ENCODE measurements around the gene KCNJ11.
"Not testable (repeated sequence)": the region's sequence is repeated elsewhere in the genome, so short reads cannot be mapped to it uniquely, and the experiment has no call there.

Gene KCNJ11

GRCh38 chr11:17388609-17389210 lies at the start of gene KCNJ11:
Gene KCNJ11 (minus strand): TSS chr11:17388659. CDS start chr11:17388091, 568 bp downstream.
- DNase-seq, result no peak

DNA sequence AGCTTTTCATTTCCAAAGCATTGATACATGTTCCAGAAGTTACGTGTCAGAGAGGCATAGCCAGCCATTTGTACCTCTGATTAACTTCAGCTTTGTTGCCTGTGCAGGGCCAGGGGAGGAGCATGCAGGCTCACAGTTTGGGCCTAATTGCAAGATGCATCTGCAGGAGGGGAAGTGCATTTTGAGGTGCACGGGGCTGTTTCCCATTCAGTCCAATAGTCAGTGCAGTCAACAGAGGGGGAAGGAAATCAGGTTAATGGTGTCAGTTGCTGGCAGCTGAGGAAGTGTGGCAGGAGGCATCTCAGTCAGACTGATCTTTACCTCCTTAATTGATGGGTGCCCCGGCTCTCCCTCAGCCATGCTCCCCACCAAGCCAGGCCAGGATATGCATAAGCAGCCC lies 48.9 kb upstream of the KCNJ11 start:
- DNase-seq, result no peak

GRCh38 chr11:17434108-17434507 lies 45.6 kb upstream of the KCNJ11 start:
- DNase-seq, result no peak

- DNase-seq, result no peak
Measured at GRCh38 chr11:17432002-17432401, 43.5 kb upstream of the KCNJ11 start.

GRCh38 chr11:17431139-17431538 lies 42.7 kb upstream of the KCNJ11 start:
- no peak for DNase-seq

- no peak for DNase-seq
Measured at GRCh38 chr11:17430616-17431015, 42.2 kb upstream of the KCNJ11 start.

DNA sequence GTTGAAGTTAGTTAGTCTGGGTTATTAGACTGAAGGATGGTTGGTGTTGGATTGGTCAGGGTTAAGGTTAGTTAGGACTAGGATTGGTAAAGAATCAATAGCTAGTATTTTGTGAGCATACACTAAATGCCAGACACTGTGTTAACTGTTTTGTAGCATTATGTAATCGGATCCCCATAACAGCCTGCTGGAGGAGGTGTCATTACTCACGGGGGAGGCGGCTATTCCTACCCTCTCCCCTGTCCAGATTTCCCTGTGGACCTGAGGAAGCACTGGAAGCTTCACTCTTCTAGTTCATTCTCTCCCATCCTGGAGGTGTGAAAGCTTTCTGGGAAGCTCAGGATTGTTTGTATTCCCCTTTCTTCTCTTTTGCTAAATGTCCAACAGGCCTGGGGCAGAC lies 40.5 kb upstream of the KCNJ11 start:
- no peak for DNase-seq

DNA sequence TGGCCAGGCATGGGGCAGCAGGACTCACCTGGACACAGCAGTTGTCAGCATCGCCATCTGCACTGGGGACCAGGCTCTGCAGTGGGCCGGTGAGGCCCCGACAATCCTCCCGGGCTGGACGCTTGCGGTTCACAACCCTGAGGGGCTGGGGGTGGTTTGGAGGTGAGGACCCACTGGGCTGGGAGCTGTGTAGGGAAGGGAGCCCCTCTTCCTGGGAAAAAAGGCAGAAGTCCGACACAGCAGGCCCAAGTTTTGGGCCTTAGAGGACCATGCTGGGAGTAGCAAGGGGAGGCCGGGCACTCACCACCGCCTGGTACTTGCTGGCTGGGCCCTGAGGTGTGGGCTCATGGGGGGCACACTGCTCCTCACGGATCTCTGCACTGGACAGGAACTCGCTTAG lies 39.8 kb upstream of the KCNJ11 start:
- no peak for DNase-seq

DNA sequence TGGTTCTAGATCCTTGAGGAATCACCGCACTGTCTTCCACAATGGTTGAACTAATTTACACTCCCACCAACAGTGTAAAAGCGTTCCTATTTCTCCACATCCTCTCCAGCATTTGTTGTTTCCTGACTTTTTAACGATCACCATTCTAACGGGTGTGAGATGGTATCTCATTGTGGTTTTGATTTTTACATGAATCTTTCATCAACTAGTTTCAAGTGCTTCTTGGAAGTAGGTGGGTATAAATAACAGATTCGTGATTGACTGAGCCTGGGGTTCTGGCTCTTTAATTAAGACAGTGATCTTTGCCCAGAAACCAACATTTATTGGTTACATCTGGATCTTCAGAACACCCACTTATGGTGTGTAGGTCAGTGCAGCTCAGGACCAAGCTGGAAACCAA lies 37.8 kb upstream of the KCNJ11 start:
- not testable (repeated sequence) for DNase-seq

GRCh38 chr11:17423533-17424310 lies 35.3 kb upstream of the KCNJ11 start:
- DNase-seq, result no peak

DNA sequence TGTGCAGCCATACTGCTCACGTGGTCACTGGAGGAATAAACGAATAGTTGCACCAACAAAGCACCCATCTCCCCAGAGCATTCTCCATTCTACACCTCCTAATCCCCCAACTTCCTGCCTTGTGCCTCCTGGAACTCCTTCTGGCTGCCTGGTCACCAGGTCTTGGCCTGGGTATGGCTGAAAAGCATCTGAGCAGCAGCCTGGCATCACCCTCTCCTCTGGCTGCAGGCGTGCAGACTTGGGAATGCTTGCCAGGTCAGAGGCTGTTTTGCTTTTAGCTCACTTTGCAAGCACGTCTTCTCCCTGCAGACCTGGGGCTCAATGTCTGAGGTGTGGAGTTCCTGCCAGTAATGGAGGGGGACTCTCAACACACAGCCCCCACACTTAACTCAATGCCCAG lies 33.3 kb upstream of the KCNJ11 start:
- DNase-seq, result no peak

DNA sequence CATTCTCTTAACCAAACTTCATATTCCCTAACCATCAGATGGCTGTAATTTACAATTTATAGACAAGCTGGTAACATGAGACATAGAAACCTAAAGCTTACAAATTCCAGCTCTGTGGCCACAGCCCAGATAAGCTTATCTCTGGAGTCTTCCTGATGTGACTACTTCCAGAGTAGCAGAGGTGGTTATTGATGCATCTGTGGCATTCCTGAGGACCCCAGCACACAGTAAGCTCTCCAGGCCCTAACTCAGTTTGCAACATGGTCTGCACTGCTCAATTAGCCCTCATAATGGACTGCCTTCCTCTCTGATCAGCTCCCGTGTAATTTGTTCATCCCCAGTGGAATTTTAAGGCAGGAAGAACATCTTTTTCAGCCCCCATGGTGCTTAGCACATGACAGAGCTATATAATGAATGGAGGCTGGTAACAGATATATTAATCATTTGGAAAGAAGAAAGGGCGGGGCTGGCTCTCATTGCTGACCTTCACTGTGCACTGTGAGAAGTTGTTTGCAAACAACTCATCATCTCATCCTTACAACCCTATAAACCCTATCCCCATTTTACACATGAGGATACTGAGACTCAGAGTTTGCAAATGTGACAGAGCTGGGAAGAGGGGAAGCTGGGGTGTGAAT lies 30.1 kb upstream of the KCNJ11 start:
- no peak for DNase-seq

DNA sequence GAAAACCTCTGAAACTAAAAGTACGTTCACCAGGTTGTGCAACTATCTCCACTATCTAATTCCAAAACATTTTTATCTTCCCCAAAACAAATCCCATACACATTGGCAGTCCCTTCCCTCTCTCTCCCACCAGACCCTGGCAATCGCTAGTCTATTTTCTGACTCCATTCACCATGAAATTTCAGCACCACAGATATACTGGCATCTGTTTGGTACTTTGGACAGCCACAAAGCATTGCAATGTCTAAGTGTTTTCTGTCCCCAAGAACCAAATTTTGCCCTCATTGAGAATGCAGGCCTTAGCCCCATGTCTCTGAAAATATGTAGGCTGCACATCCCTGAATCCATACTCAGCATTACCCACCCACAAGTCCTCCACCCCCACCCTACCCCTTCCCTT lies 28.0 kb upstream of the KCNJ11 start:
- no peak for DNase-seq

DNA sequence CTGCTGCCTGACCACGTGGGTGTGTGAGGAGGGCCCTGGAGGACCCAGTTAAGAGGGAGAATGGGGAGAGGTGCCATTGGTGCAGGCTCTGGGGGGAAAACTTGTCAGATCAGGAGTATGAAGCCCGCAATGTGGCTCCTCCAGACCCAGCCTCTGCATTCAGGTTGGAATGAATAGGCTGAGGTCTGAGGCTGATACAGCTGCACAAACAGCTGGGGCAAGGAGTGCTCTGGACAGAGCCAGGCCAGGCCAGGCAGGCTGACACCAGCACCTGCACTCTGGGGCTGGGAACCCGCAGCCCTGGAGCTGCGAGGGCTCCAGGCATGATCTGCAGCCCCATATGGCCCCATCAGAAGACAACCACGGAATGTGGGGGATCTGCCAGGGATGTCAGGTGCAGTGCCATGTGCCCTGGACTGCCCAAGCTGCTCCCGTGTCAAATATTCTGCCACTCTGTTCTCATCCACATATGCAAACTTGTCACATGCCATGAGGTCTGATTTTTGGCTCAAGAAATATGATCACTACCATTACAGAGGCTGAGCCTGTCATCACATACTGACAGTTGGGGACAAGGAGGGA lies 27.2 kb upstream of the KCNJ11 start:
- DNase-seq, result no peak

DNA sequence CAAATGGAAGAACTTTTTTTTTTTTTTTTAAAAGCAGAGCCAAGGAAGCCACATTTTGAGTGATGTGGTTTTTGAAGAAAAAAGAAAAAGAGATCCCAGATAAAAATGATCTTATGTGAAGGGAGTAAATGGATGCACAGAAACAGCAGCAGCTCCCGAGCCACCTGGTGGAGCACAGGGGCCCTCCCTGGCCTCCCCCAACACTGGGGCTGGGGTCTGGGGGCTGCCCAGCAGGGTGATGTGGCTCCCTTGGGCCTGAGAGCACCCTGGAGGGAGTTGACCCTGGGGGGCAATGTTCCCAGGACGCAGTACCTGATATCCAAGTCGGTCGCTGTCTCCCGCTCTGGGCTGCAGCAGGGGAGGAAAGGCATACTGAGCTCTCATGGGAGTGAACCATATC lies 26.5 kb upstream of the KCNJ11 start:
- DNase-seq, result no peak

GRCh38 chr11:17414317-17414737 lies 25.9 kb upstream of the KCNJ11 start:
- no peak for DNase-seq

- DNase-seq, result no peak
Measured at GRCh38 chr11:17413414-17414316, 25.2 kb upstream of the KCNJ11 start.

DNA sequence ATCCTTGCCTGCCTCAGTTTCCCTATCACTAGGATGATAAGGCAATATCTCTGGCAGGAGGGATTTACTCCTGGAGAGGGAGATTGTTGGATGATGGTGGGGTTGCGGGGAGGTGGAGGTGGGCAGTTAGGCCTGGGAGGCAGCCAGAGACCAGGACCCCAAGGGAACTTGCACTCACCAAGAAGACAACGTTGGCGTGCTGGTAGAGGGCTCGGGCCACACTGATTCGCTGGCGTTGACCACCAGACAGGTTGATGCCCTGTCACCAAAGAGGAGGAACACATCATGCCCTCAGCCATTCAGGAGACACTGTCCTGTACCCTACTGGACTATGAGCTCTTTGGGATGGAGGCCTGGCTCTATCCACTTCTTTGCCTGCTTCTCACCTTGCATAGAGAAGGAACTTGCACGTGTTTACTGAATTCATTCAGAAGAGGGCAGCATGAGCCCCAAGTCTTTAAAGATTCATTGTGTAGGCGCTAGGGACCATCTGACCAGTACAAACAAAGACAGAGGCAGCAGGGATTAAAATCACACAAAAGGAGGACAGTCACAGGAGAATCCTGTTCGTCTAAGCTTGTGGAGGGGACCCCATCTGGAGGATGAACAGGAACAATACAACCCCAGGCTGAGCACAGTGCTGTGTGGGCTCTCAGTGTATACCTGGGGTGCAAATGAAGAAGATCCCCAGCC lies 24.2 kb upstream of the KCNJ11 start:
- DNase-seq, result no peak

DNA sequence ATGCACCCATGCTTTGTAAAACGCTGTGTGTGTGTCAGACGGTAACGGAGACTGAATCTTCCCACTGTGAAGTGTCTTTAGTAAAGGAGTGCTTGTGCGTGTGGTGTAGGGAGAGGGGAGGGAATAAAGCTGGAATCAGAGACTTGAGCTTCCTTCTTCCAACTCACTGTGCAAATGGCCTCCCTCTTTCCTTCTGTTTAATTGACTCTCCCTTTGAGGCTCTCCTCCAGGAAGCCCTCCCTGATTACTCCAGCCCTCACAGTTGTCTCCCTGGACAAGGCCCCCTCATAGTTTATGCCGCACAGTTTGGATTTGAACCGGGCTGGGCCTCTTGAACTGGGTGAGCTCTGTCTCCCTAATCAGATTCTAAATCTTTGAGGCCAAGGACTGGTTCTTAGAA lies 23.0 kb upstream of the KCNJ11 start:
- DNase-seq, result no peak

DNA sequence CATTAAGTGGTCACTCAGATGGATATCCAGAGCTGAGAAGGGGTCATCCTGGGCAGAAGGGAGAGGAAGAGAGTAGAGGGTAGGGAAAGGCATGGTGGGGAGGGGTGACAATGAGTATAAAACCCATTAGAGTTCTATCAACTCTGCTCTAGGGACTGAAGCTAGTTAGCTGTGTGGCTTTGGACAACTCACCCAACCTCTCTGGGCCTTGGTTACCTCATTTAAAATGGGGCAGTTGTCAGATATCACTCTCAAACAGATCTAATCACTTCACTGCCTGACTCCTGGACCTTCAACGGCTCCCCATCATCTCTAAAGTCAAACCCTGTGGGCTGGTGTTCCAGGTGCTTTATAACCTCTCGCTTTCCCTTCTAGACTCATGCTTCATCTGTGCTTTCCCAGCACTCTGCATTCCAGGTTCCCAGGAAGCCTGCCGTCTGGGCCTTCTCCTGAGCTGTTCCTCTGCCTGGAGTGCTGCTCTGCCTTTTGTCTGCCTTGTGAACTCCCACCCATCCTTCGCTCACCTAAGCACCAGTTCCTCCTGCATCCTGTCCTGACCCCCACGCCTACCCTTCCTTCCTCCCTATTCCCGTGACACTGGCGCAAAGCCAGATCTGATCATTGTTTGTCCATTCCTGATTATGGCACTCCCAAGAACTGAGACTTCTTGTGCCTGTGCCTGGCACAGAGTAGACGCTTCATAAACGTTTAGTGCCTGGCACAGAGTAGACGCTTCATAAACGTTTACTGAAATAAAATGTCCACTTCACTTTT lies 22.3 kb upstream of the KCNJ11 start:
- no peak for DNase-seq

DNA sequence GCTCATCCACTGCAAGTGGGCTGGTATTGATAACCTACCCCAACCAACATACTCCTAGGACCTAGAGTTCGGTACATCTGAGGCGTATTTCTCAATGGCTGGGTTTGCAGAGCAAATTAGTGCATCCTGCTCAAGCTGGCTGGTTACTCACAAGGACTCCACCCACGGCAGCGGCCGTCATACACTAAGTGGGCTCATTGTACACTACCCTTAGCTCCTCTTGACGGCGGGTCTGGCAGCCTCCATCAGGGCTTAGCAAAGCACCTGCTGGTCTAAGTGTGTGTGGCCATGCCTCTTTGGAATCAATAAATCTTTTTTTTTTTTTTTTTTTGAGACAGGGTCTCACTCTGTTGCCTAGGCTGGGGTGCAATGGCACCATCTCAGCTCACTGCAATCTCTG lies 20.2 kb upstream of the KCNJ11 start:
- no peak for DNase-seq

Data from cortex of kidney (tissue), 1 donor.